ENCODE results near the gene PHLDB1. TPM values are rescaled to one million over a fixed set of nuclear protein-coding genes. Genes with fewer than 3 reads are reported as not detected.
"Not testable (repeated sequence)": the region's sequence is repeated elsewhere in the genome, so short reads cannot be mapped to it uniquely, and the experiment has no call there.

PHLDB1 gene
- total and polyA plus RNA-seq, 2 donors: 4.0 to 14.0 TPM

GRCh38 chr11:118670063-118670462 lies 62.6 kb downstream of the PHLDB1 start:
- no peak overlapping the region for H3K4me3 ChIP-seq (ENCODE audit: low read length in 2 of 2)
- H3K36me3 ChIP-seq (ENCODE audit: control insufficient read depth in 2 of 2, insufficient read depth in 2 of 2, low read length in 1 of 2): no peaks in the 10 kb centered on the region
- WGBS: 95% methylated on average over 2 of the region's 2 CpGs
- H3K27me3 ChIP-seq (ENCODE audit: control insufficient read depth in 2 of 2, insufficient read depth in 1 of 2, low read length in 1 of 2): peaks cover 0 to 3% of the 10 kb centered on the region in 2 donors
- DNase-seq (ENCODE audit: low read depth in 6 of 9, low spot score in 9 of 9): no peak
- H3K4me1 ChIP-seq (ENCODE audit: control insufficient read depth in 2 of 2, insufficient read depth in 2 of 2, low read length in 2 of 2): no peaks in the 10 kb centered on the region
- no peaks in the 10 kb centered on the region for H3K9me3 ChIP-seq (ENCODE audit: control insufficient read depth in 2 of 2, insufficient read depth in 1 of 2, low read length in 1 of 2)
- H3K27ac ChIP-seq (ENCODE audit: low read depth in 1 of 2, low read length in 1 of 2): no peak overlapping the region

GRCh38 chr11:118671254-118671653 lies 63.8 kb downstream of the PHLDB1 start:
- DNase-seq (ENCODE audit: low read depth in 6 of 9, low spot score in 9 of 9): no peak
- 98% methylated on average over 2 of the region's 2 CpGs for WGBS
- H3K4me1 ChIP-seq (ENCODE audit: control insufficient read depth in 2 of 2, insufficient read depth in 2 of 2, low read length in 2 of 2): no peaks in the 10 kb centered on the region
- H3K36me3 ChIP-seq (ENCODE audit: control insufficient read depth in 2 of 2, insufficient read depth in 2 of 2, low read length in 1 of 2): no peaks in the 10 kb centered on the region
- H3K9me3 ChIP-seq (ENCODE audit: control insufficient read depth in 2 of 2, insufficient read depth in 1 of 2, low read length in 1 of 2): peaks cover 0 to 6% of the 10 kb centered on the region in 2 donors
- no peak overlapping the region for H3K4me3 ChIP-seq (ENCODE audit: low read length in 2 of 2)
- H3K27ac ChIP-seq (ENCODE audit: low read depth in 1 of 2, low read length in 1 of 2): no peak overlapping the region
- peaks cover 0 to 3% of the 10 kb centered on the region in 2 donors for H3K27me3 ChIP-seq (ENCODE audit: control insufficient read depth in 2 of 2, insufficient read depth in 1 of 2, low read length in 1 of 2)

GRCh38 chr11:118672846-118673245 lies 65.4 kb downstream of the PHLDB1 start:
- Histone ChIP-seq H3K9me3 (ENCODE audit: control insufficient read depth in 2 of 2, insufficient read depth in 1 of 2, low read length in 1 of 2) (peaks cover 0 to 8% of the 10 kb centered on the region in 2 donors), H3K27me3 (ENCODE audit: control insufficient read depth in 2 of 2, insufficient read depth in 1 of 2, low read length in 1 of 2) (peaks cover 0 to 3% of the 10 kb centered on the region in 2 donors), H3K4me1 (ENCODE audit: control insufficient read depth in 2 of 2, insufficient read depth in 2 of 2, low read length in 2 of 2) (no peaks in the 10 kb centered on the region), H3K36me3 (ENCODE audit: control insufficient read depth in 2 of 2, insufficient read depth in 2 of 2, low read length in 1 of 2) (no peaks in the 10 kb centered on the region), H3K27ac (ENCODE audit: low read depth in 1 of 2, low read length in 1 of 2) (no peak overlapping the region), H3K4me3 (ENCODE audit: low read length in 2 of 2) (no peak overlapping the region)
- 70% methylated on average over 1 of the region's 1 CpG for WGBS
- no peak for DNase-seq (ENCODE audit: low read depth in 6 of 9, low spot score in 9 of 9)

- Histone ChIP-seq H3K27me3 (ENCODE audit: control insufficient read depth in 2 of 2, insufficient read depth in 1 of 2, low read length in 1 of 2) (peaks cover 0 to 3% of the 10 kb centered on the region in 2 donors), H3K36me3 (ENCODE audit: control insufficient read depth in 2 of 2, insufficient read depth in 2 of 2, low read length in 1 of 2) (no peaks in the 10 kb centered on the region), H3K4me3 (ENCODE audit: low read length in 2 of 2) (no peak overlapping the region), H3K27ac (ENCODE audit: low read depth in 1 of 2, low read length in 1 of 2) (no peak overlapping the region), H3K9me3 (ENCODE audit: control insufficient read depth in 2 of 2, insufficient read depth in 1 of 2, low read length in 1 of 2) (peaks cover 0 to 8% of the 10 kb centered on the region in 2 donors), H3K4me1 (ENCODE audit: control insufficient read depth in 2 of 2, insufficient read depth in 2 of 2, low read length in 2 of 2) (no peaks in the 10 kb centered on the region)
- 95% methylated on average over 6 of the region's 6 CpGs for WGBS
- no peak for DNase-seq (ENCODE audit: low read depth in 6 of 9, low spot score in 9 of 9)
Observed at GRCh38 chr11:118673361-118674081, 66.1 kb downstream of the PHLDB1 start.

- H3K36me3 ChIP-seq (ENCODE audit: control insufficient read depth in 2 of 2, insufficient read depth in 2 of 2, low read length in 1 of 2): no peaks in the 10 kb centered on the region
Observed at GRCh38 chr11:118674082-118674435, 66.6 kb downstream of the PHLDB1 start.

GRCh38 chr11:118677977-118678376 lies 70.6 kb downstream of the PHLDB1 start:
- Histone ChIP-seq H3K27ac (ENCODE audit: low read depth in 1 of 2, low read length in 1 of 2) (no peak overlapping the region), H3K27me3 (ENCODE audit: control insufficient read depth in 2 of 2, insufficient read depth in 1 of 2, low read length in 1 of 2) (peaks cover 0 to 6% of the 10 kb centered on the region in 2 donors), H3K9me3 (ENCODE audit: control insufficient read depth in 2 of 2, insufficient read depth in 1 of 2, low read length in 1 of 2) (peaks cover 0 to 8% of the 10 kb centered on the region in 2 donors), H3K4me3 (ENCODE audit: low read length in 2 of 2) (no peak overlapping the region), H3K4me1 (ENCODE audit: control insufficient read depth in 2 of 2, insufficient read depth in 2 of 2, low read length in 2 of 2) (no peaks in the 10 kb centered on the region), H3K36me3 (ENCODE audit: control insufficient read depth in 2 of 2, insufficient read depth in 2 of 2, low read length in 1 of 2) (no peaks in the 10 kb centered on the region)
- DNase-seq (ENCODE audit: low read depth in 6 of 9, low spot score in 9 of 9): no peak
- 98% methylated on average over 6 of the region's 6 CpGs for WGBS

More at GRCh38 chr11:118674082-118674435, 66.6 kb downstream of the PHLDB1 start:
- Histone ChIP-seq H3K27ac (ENCODE audit: low read depth in 1 of 2, low read length in 1 of 2) (no peak overlapping the region), H3K27me3 (ENCODE audit: control insufficient read depth in 2 of 2, insufficient read depth in 1 of 2, low read length in 1 of 2) (peaks cover 0 to 3% of the 10 kb centered on the region in 2 donors), H3K4me1 (ENCODE audit: control insufficient read depth in 2 of 2, insufficient read depth in 2 of 2, low read length in 2 of 2) (no peaks in the 10 kb centered on the region), H3K9me3 (ENCODE audit: control insufficient read depth in 2 of 2, insufficient read depth in 1 of 2, low read length in 1 of 2) (peaks cover 0 to 8% of the 10 kb centered on the region in 2 donors), H3K4me3 (ENCODE audit: low read length in 2 of 2) (no peak overlapping the region)
- no peak for DNase-seq (ENCODE audit: low read depth in 6 of 9, low spot score in 9 of 9)
- WGBS: 98% methylated on average over 1 of the region's 1 CpG

GRCh38 chr11:118678908-118679307 lies 71.5 kb downstream of the PHLDB1 start:
- not testable (repeated sequence) for DNase-seq (ENCODE audit: low read depth in 6 of 9, low spot score in 9 of 9); H3K4me3 ChIP-seq (ENCODE audit: low read length in 2 of 2); H3K27ac ChIP-seq (ENCODE audit: low read depth in 1 of 2, low read length in 1 of 2); H3K27me3 ChIP-seq (ENCODE audit: control insufficient read depth in 2 of 2, insufficient read depth in 1 of 2, low read length in 1 of 2); H3K9me3 ChIP-seq (ENCODE audit: control insufficient read depth in 2 of 2, insufficient read depth in 1 of 2, low read length in 1 of 2); H3K4me1 ChIP-seq (ENCODE audit: control insufficient read depth in 2 of 2, insufficient read depth in 2 of 2, low read length in 2 of 2); H3K36me3 ChIP-seq (ENCODE audit: control insufficient read depth in 2 of 2, insufficient read depth in 2 of 2, low read length in 1 of 2)
- 84% methylated on average over 11 of the region's 11 CpGs for WGBS

GRCh38 chr11:118679483-118679882 lies 72.1 kb downstream of the PHLDB1 start, which contains the start of gene TREH:
Gene TREH (minus strand): TSS chr11:118679650. CDS start chr11:118679627, 23 bp downstream.
- peaks cover 0 to 2% of the 10 kb centered on the region in 2 donors for H3K27me3 ChIP-seq (ENCODE audit: control insufficient read depth in 2 of 2, insufficient read depth in 1 of 2, low read length in 1 of 2)
- H3K4me3 ChIP-seq (ENCODE audit: low read length in 2 of 2): no peak within 1 kb of the TSS
- no peak within 1 kb of the TSS for H3K27ac ChIP-seq (ENCODE audit: low read depth in 1 of 2, low read length in 1 of 2)
- no peaks in the 10 kb centered on the region for H3K4me1 ChIP-seq (ENCODE audit: control insufficient read depth in 2 of 2, insufficient read depth in 2 of 2, low read length in 2 of 2)
- WGBS: 90% methylated on average over 5 of the region's 5 CpGs
- no peaks in the 10 kb centered on the region for H3K36me3 ChIP-seq (ENCODE audit: control insufficient read depth in 2 of 2, insufficient read depth in 2 of 2, low read length in 1 of 2)
- peaks cover 0 to 8% of the 10 kb centered on the region in 2 donors for H3K9me3 ChIP-seq (ENCODE audit: control insufficient read depth in 2 of 2, insufficient read depth in 1 of 2, low read length in 1 of 2)
- no peak for DNase-seq (ENCODE audit: low read depth in 6 of 9, low spot score in 9 of 9)

- H3K4me3 ChIP-seq (ENCODE audit: low read length in 2 of 2): no peak overlapping the region
- no peaks in the 10 kb centered on the region for H3K4me1 ChIP-seq (ENCODE audit: control insufficient read depth in 2 of 2, insufficient read depth in 2 of 2, low read length in 2 of 2)
- H3K27me3 ChIP-seq (ENCODE audit: control insufficient read depth in 2 of 2, insufficient read depth in 1 of 2, low read length in 1 of 2): peaks cover 0 to 2% of the 10 kb centered on the region in 2 donors
- 100% methylated on average over 1 of the region's 1 CpG for WGBS
- no peaks in the 10 kb centered on the region for H3K36me3 ChIP-seq (ENCODE audit: control insufficient read depth in 2 of 2, insufficient read depth in 2 of 2, low read length in 1 of 2)
- no peak overlapping the region for H3K27ac ChIP-seq (ENCODE audit: low read depth in 1 of 2, low read length in 1 of 2)
- no peak for DNase-seq (ENCODE audit: low read depth in 6 of 9, low spot score in 9 of 9)
- no peaks in the 10 kb centered on the region for H3K9me3 ChIP-seq (ENCODE audit: control insufficient read depth in 2 of 2, insufficient read depth in 1 of 2, low read length in 1 of 2)
Observed at GRCh38 chr11:118682372-118682771, 75.0 kb downstream of the PHLDB1 start.

Data from thymus (tissue), 11 donors.